HL-60/S4 treated with phorbol 12-myristate 13-acetate at 8.2 ng/mL for 4 days and 3 days (cell line): ENCODE measurements around the gene NACA.
"Not testable (repeated sequence)": the region's sequence is repeated elsewhere in the genome, so short reads cannot be mapped to it uniquely, and the experiment has no call there.

ENCODE experiments used
- in situ Hi-C: fragments of 300-500 bp; cut with MboI; formaldehyde crosslinking; loops from 2 replicates; pipeline ENCODE4 v1.15.0; 2022; ENCODE audit warnings: low sequenced_read_pairs

Gene NACA

GRCh38 chr12:56726196-56726675, 1.1 kb upstream of the NACA start:
- in situ Hi-C loops, result not testable (repeated sequence)

DNA sequence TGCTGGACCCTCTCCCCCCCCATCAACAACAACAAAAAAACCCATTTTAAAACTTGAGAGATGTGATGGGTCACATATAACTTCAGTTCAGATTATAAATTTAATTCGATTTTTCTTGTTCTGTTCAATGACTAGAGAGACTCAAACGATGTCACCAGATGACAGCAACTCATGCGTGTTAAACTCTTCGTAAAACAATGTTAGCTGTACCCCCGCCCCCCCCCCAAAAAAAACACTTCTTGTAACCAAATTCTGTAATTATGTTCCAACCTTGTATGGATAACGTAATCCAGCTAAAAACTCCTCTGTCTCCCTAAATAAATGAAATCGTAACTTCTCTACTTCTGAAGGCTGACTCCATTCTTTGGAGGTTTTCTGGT, 614 bp upstream of the NACA start:
- in situ Hi-C loops, result no loop called here

DNA sequence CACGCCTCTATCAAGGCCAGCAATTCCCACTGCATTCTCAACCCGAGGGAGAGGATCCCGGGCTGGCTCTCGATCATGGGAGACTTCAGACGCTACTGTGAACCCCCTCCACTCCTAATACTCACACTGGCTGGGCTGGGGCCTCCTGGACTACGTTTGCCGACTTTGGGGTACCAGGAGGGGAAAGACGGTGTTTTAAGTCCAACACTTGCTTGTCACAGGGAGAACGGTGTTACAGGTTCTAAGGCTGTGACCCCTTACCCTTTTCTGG, 463 bp downstream of the NACA start:
- in situ Hi-C loops, result no loop called here

DNA sequence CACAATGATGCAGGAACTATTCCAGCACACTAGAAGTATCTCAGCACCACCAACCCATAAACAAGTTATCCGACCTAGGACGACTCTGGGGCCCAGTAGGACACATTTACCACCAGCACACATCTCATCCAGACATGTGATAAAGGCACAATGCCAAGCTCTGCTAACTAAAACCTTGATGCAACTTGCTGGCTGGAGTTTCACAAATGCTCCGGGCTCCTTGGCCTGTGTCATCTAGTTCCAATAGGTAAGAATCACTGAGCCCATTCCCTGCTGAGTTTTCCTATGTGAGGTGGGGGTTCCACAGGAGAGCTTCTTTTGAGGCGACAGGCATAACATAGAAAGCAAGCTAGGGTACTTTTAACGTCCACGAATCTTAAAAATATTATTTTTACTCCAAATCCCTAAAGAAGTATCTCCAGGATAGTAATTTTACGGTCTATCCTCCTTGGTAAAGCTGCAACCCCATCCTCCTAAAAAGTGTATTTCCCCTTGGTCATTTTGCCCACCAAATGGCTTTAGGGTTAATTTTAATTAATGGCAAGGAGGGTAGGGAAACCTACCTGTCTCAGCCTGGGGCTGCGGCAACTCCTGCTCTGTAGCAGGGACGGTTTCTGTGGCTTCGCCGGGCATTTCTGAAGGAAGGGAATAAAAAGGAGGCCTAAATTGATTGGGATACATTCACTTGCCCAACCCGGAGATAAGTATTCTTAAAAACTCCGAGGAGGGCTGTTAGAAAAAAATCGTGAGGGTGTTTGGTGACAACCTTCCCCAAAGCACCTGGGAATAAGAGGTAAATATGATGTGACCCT, 1.0 kb downstream of the NACA start:
- in situ Hi-C loops, result no loop called here

DNA sequence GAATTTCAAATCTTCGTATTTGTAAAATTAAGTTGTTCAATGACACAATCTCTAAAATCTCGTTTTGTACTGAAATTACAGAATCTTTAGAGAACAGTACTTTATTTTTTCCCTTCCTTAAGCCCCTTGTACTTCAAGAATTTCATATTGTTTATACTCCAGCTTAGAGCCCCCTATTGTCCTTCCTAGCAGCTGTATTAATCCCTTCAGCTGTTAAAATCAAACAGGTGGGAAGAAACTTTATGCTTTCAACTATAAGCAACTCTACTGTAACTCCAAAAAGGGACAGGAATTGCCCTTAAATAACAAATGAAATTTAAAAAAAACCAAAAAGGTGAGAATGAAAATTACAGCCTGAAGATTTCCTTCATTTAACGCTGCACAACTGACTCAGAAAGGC, 1.7 kb downstream of the NACA start:
- in situ Hi-C loops, result no loop called here

DNA sequence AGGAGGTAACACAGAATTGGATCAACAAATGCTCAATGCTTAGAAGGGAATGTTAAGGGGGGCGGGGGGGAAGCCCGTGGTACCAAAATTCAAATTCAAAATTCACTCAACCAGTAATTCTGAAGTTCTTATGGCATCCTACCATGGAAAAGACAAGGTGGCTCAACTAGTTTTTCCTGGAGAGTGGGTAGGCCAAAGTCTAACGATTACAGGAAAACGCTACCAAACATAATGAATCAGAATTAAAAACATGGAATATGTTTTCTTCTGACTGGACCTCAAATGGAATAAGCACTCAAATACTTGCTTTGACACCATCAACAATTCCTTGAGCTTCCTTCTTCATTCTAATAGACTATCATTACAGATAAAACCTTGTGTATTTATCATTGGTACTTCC, 2.3 kb downstream of the NACA start:
- in situ Hi-C loops, result no loop called here

- in situ Hi-C loops, result no loop called here
These were observed 3.4 kb downstream of the NACA start for GRCh38 chr12:56721721-56722120.

DNA sequence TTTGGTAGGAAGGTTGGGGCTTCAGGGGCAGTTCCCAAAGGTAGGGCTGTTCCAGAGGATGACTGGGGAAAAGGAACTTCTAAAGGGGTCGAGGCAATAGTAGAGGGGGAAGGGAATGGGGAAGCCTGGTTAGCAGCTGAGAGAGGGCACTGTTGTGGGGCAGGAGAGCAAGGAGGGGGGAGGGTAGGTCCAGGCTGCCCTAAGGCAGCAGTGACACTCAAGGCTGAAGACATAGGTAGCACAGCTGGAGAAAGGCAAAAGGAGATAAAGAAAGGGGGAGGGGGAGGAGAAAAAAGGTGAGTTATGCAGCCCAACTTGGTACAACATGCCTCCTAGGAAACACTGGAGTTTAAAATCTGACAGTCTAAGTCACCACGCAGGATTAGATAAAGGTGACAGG, 3.9 kb downstream of the NACA start:
- in situ Hi-C loops, result no loop called here

DNA sequence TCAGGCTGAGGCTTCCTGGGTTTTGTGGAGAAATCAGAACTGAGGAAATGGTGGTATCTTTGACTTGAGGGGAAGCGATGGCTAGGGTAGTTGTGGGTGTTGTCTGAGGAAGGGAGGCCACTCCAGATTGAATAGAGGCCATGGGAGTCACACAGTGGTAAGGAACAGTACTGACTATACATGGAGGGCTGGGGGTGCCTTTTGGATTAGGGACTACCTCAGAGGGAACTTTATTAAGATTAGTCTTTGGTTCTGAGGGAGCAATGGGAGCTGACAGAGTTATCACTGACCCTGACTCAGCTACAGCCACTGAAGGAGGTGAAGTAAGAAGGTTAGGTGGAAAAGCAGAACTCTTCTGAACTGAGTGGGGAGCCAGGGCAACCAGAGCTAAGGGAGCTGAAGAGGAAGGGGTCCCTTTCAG, 4.4 kb downstream of the NACA start:
- in situ Hi-C loops, result no loop called here

DNA sequence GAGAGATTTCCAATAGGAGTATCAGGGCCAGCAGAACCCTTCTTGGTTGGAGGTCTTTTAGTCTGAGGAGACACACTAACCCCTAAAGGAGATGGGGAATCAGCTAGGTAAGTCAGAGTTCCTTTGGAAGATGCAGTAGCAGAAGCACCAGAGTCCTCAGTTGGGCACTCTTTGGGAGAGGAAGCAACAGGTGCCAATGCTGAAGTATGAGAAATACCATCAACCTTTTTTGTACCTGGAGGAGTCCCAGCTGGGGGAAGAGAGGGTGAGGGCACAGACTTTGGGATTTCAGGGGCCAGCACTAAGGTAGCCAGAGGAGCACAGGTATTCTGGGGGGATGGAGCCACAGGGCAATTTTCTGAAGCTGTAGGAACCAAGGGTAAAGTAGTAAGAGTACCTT, 6.0 kb downstream of the NACA start:
- in situ Hi-C loops, result no loop called here

GRCh38 chr12:56718636-56719035, 6.5 kb downstream of the NACA start:
- in situ Hi-C loops, result no loop called here

GRCh38 chr12:56718149-56718548, 7.0 kb downstream of the NACA start:
- in situ Hi-C loops, result no loop called here

- in situ Hi-C loops, result no loop called here
These were observed 7.9 kb downstream of the NACA start for GRCh38 chr12:56716933-56717880.

GRCh38 chr12:56716458-56716857, 8.6 kb downstream of the NACA start:
- in situ Hi-C loops, result no loop called here

- in situ Hi-C loops, result no loop called here
These were observed 9.3 kb downstream of the NACA start for GRCh38 chr12:56715798-56716197.

- in situ Hi-C loops, result no loop called here
These were observed 10.6 kb downstream of the NACA start for GRCh38 chr12:56714431-56714929.

- in situ Hi-C loops, result no loop called here
These were observed 11.8 kb downstream of the NACA start for GRCh38 chr12:56713345-56713744.

DNA sequence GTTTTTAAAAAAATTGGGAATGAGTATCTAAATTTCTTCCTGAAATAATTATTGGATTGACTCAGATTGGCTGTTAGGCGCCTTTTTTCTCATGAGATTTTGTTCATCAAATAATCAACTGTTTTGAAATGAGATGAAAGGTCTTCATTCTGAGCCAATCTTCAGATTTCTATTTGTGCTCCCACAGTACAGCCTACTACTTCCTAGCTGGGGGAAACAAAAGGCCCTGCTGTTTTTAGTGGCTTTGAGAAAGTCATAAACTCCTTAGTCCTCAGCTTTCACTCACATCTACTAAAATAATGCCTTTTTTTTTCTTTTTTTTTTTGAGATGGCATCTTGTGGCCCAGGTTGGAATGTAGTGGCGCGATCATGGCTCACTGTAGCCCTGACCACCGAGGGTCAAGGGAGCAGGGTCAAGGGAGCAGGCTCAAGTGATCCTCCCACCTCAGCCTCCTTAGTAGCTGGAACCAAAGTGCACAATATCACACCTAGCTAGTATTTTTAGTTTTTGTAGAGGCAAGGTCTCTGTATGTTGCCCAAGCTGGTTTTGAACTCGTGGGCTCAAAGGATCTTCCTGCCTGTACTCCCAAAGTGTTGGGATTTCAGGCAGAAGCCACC, 15.2 kb downstream of the NACA start:
- in situ Hi-C loops, result no loop called here

- in situ Hi-C loops, result not testable (repeated sequence)
These were observed 20.6 kb downstream of the NACA start for GRCh38 chr12:56704522-56704921.

DNA sequence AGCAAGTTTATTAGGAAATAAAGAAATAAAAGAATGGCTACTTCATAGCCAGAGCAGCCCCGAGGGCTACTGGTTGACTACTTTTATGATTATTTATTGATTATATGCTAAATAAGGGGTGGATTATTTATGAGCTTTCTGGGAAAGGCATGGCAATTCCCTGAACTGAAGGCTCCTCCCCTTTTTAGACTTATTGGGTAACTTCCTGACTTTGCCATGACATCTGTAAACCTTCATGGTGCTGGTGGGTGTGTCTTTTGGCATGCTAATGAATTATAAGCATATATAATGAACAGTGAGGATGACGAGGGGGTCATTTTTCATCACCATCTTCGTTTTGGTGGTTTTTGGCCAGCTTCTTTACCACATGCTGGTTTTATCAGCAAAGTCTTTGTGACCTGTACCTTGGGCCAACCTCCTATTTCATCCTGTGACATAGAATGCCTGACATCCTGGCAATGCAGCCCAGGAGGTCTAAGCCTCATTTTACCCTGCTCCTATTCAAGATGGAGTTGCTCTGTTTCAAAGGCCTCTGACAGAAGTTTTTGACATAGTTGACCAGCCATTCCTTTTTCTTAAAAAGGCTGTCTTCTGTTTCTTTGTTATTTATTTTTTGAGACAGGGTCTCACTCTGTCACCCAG, 26.0 kb downstream of the NACA start:
- in situ Hi-C loops, result no loop called here
